ENCODE measurements around the gene DDX10. TPM values are rescaled to one million over a fixed set of nuclear protein-coding genes. Genes with fewer than 3 reads are reported as not detected.
"Not testable (repeated sequence)": the region's sequence is repeated elsewhere in the genome, so short reads cannot be mapped to it uniquely, and the experiment has no call there.

DDX10 gene
- total RNA-seq, 2 experiments from 2014 or later, result 58.1 to 60.4 TPM

- ChIA-PET POLR2A (no interaction called here), CTCF (interaction anchor here (0.7 to 1.2 kb wide), 2 partner anchors 18 to 502 kb away, joined by 3 read pairs; no protein-coding TSS in a partner anchor)
These were observed 16.4 kb upstream of the DDX10 start for GRCh38 chr11:108648528-108648885.

- CTCF ChIA-PET, POLR2A ChIA-PET: not testable (repeated sequence)
These were observed 10.8 kb upstream of the DDX10 start for GRCh38 chr11:108654100-108654499.

- POLR2A ChIA-PET, result no interaction called here
- CTCF ChIA-PET, result interaction anchor here (0.8 kb wide), 1 partner anchor 536 kb away, joined by 4 read pairs; no protein-coding TSS in a partner anchor
These were observed 9.8 kb upstream of the DDX10 start for GRCh38 chr11:108654994-108655631.

GRCh38 chr11:108662700-108663099 lies 2.2 kb upstream of the DDX10 start:
- CTCF ChIA-PET, result interaction anchor here (1.2 kb wide), 1 partner anchor 440 kb away, joined by 4 read pairs; the partner anchor contains the start of genes ATM and NPAT
- POLR2A ChIA-PET, result no interaction called here

- CTCF ChIA-PET, result interaction anchor here (0.6 to 1.2 kb wide), 3 partner anchors 78 to 798 kb away, joined by 3 to 4 read pairs (median 4); partner anchors contain the start of genes ATM and NPAT
- POLR2A ChIA-PET, result no interaction called here
These were observed 1.6 kb upstream of the DDX10 start for GRCh38 chr11:108663154-108663877.

- CTCF ChIA-PET, result interaction anchor here (1.6 kb wide), 1 partner anchor 8 kb away, joined by 4 read pairs; no protein-coding TSS in a partner anchor
- POLR2A ChIA-PET, result interaction anchor here (0.6 kb wide), 1 partner anchor 121 kb away, joined by 3 read pairs; no protein-coding TSS in a partner anchor
These were observed 1.5 kb downstream of the DDX10 start for GRCh38 chr11:108666373-108666772.

GRCh38 chr11:108669286-108669685 lies 4.4 kb downstream of the DDX10 start:
- POLR2A ChIA-PET, result no interaction called here
- CTCF ChIA-PET, result no interaction called here

- POLR2A ChIA-PET, result no interaction called here
- CTCF ChIA-PET, result no interaction called here
These were observed 4.8 kb downstream of the DDX10 start for GRCh38 chr11:108669711-108670110.

- CTCF ChIA-PET, result no interaction called here
- POLR2A ChIA-PET, result no interaction called here
These were observed 5.6 kb downstream of the DDX10 start for GRCh38 chr11:108670451-108670850.

- POLR2A ChIA-PET, result no interaction called here
- CTCF ChIA-PET, result interaction anchor here (0.6 kb wide), 1 partner anchor 639 kb away, joined by 4 read pairs; no protein-coding TSS in a partner anchor
These were observed 7.2 kb downstream of the DDX10 start for GRCh38 chr11:108672113-108672512.

GRCh38 chr11:108672786-108673185 lies 7.9 kb downstream of the DDX10 start:
- POLR2A ChIA-PET, result no interaction called here
- CTCF ChIA-PET, result no interaction called here

- ChIA-PET POLR2A (no interaction called here), CTCF (no interaction called here)
These were observed 14.2 kb downstream of the DDX10 start for GRCh38 chr11:108679045-108679444.

- CTCF ChIA-PET, result no interaction called here
These were observed 15.4 kb downstream of the DDX10 start for GRCh38 chr11:108680271-108680670.

GRCh38 chr11:108685419-108686130 lies 20.7 kb downstream of the DDX10 start:
- POLR2A ChIA-PET, result no interaction called here
- CTCF ChIA-PET, result no interaction called here

More at GRCh38 chr11:108680271-108680670, 15.4 kb downstream of the DDX10 start:
- POLR2A ChIA-PET, result no interaction called here

GRCh38 chr11:108693852-108694251 lies 29.0 kb downstream of the DDX10 start:
- ChIA-PET CTCF (no interaction called here), POLR2A (no interaction called here)

GRCh38 chr11:108694846-108695245 lies 30.0 kb downstream of the DDX10 start:
- ChIA-PET POLR2A (no interaction called here), CTCF (no interaction called here)

- POLR2A ChIA-PET, result interaction anchor here (0.7 kb wide), 1 partner anchor 424 kb away, joined by 4 read pairs; no protein-coding TSS in a partner anchor
- CTCF ChIA-PET, result interaction anchor here (0.7 to 1.3 kb wide), 5 partner anchors 9 to 173 kb away, joined by 3 to 6 read pairs (median 3); no protein-coding TSS in a partner anchor
These were observed 33.1 kb downstream of the DDX10 start for GRCh38 chr11:108697872-108698473.

- ChIA-PET CTCF (no interaction called here), POLR2A (interaction anchor here (0.7 kb wide), 1 partner anchor 423 kb away, joined by 4 read pairs; no protein-coding TSS in a partner anchor)
These were observed 34.2 kb downstream of the DDX10 start for GRCh38 chr11:108698844-108699642.

- ChIA-PET CTCF (no interaction called here), POLR2A (no interaction called here)
These were observed 39.0 kb downstream of the DDX10 start for GRCh38 chr11:108703916-108704315.
